Astrocyte of the spinal cord (primary cell): Measurements from ENCODE around the gene LRRC27.
"Not testable (repeated sequence)": the region's sequence is repeated elsewhere in the genome, so short reads cannot be mapped to it uniquely, and the experiment has no call there.

Source experiments
- DNase-seq: peaks from one replicate; pipeline ENCODE4 v3.0.0; 2011; ENCODE audit warnings: low read depth, low spot score
- H3K4me3 ChIP-seq: 2 replicates; pipeline ENCODE4 v1.5.1; 2011; ENCODE audit warnings: low read depth, mild to moderate bottlenecking, low read length, moderate library complexity
- CTCF ChIP-seq: IDR thresholded peaks from 2 replicates; pipeline ENCODE4 v1.5.1; 2012; ENCODE audit warnings: low read depth, mild to moderate bottlenecking, low read length, inconsistent platforms
- in situ Hi-C: cut with HindIII; loops from 2 replicates; pipeline ENCODE4 v1.10.0; 2017; ENCODE audit warnings: low sequenced_read_pairs

The LRRC27 gene

GRCh38 chr10:132384618-132385388 is 52.8 kb downstream of the LRRC27 start:
- H3K4me3 ChIP-seq = no peak overlapping the region
- in situ Hi-C loops = no loop called here
- no peak for DNase-seq
- no peak for TF ChIP-seq CTCF

- no peak for TF ChIP-seq CTCF
- no peak overlapping the region for H3K4me3 ChIP-seq
- no peak for DNase-seq
- in situ Hi-C loops = no loop called here
Observed at GRCh38 chr10:132385389-132385667, 53.3 kb downstream of the LRRC27 start.

- in situ Hi-C loops = no loop called here
- H3K4me3 ChIP-seq = no peak overlapping the region
- TF ChIP-seq CTCF = no peak
- no peak for DNase-seq
Observed at GRCh38 chr10:132385721-132386418, 53.9 kb downstream of the LRRC27 start.

GRCh38 chr10:132386419-132386831 is 54.4 kb downstream of the LRRC27 start:
- no peak for TF ChIP-seq CTCF
- no peak for DNase-seq
- no peak overlapping the region for H3K4me3 ChIP-seq
- in situ Hi-C loops = no loop called here

- DNase-seq, in situ Hi-C loops, H3K4me3 ChIP-seq: not testable (repeated sequence)
Observed at GRCh38 chr10:132386896-132387295, 54.9 kb downstream of the LRRC27 start.

- peak; percentile 13 for DNase-seq
- in situ Hi-C loops = no loop called here
- no peak overlapping the region for H3K4me3 ChIP-seq
- peak; percentile 69 for TF ChIP-seq CTCF
Observed at GRCh38 chr10:132387764-132388210, 55.8 kb downstream of the LRRC27 start.

- no peak for TF ChIP-seq CTCF
- in situ Hi-C loops = no loop called here
- no peak overlapping the region for H3K4me3 ChIP-seq
- no peak for DNase-seq
Observed at GRCh38 chr10:132388891-132389432, 57.0 kb downstream of the LRRC27 start.
